Chondrocyte (in vitro differentiated cells): Measurements from ENCODE around the gene FAM168A. TPM values are rescaled to one million over a fixed set of nuclear protein-coding genes. Genes with fewer than 3 reads are reported as not detected.

Source experiments
- DNase-seq: peaks from one replicate; pipeline ENCODE4 v3.0.0; 2021; ENCODE audit warnings: mixed read lengths, low spot score
- H3K27ac Mint-ChIP-seq: one replicate; pipeline ENCODE4 v1.8.0; 2021; ENCODE audit warnings: mild to moderate bottlenecking, moderate library complexity, mixed read lengths; ENCODE audit not compliant: unreplicated experiment
- H3K27me3 Mint-ChIP-seq: 2 replicates; pipeline ENCODE4 v1.8.0; 2021; ENCODE audit warnings: low read depth, mixed read lengths
- H3K36me3 Mint-ChIP-seq: 2 replicates; pipeline ENCODE4 v1.8.0; 2021; ENCODE audit warnings: low read depth, mixed read lengths
- H3K4me1 Mint-ChIP-seq: 2 replicates; pipeline ENCODE4 v1.8.0; 2021; ENCODE audit warnings: low read depth, mild to moderate bottlenecking, mixed read lengths
- H3K4me3 Mint-ChIP-seq: one replicate; pipeline ENCODE4 v1.8.0; 2021; ENCODE audit warnings: mild to moderate bottlenecking, moderate library complexity, mixed read lengths; ENCODE audit not compliant: unreplicated experiment
- H3K9me3 Mint-ChIP-seq: 2 replicates; pipeline ENCODE4 v1.8.0; 2021; ENCODE audit warnings: low read depth, mixed read lengths
- CTCF ChIP-seq: fragments of 200-600 bp; sonication (generic); IDR thresholded peaks from 2 replicates; pipeline ENCODE4 v1.5.0; 2021; ENCODE audit warnings: antibody characterized with exemption, mild to moderate bottlenecking, moderate library complexity
- total RNA-seq: library from RNA; stranded (reverse); gene quantifications from 3 replicates; pipeline ENCODE4 v1.2.1, GENCODE V29; 2021

The FAM168A gene
- total RNA-seq, 1 donor from 2014 or later, result 53.7 TPM

DNA sequence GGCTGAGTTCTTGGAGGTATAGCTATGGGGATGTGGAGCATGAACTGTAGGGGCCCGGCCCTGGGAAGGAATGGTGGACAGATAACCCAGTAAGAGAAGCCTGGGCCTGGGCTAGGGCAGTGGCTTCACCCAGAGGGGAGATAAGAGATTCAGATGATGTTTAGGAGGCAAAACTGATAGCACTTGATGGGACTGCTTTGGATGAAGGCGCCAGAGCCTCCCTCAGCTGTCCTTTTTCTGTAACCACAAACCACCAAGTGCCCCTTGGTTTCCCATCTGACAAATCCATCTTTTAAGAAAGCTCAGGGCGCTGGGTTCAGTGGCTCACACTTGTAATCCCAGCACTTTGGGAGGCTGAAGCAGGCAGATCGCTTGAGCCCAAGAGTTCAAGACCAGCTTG, 198.3 kb downstream of the FAM168A start:
- Mint-ChIP-seq H3K4me3 (no peak overlapping the region), H3K27ac (no peak overlapping the region), H3K27me3 (no peaks in the 10 kb centered on the region), H3K4me1 (peaks cover 6% of the 10 kb centered on the region), H3K36me3 (no peaks in the 10 kb centered on the region), H3K9me3 (no peaks in the 10 kb centered on the region)
- no peak for TF ChIP-seq CTCF
- DNase-seq, result no peak

DNA sequence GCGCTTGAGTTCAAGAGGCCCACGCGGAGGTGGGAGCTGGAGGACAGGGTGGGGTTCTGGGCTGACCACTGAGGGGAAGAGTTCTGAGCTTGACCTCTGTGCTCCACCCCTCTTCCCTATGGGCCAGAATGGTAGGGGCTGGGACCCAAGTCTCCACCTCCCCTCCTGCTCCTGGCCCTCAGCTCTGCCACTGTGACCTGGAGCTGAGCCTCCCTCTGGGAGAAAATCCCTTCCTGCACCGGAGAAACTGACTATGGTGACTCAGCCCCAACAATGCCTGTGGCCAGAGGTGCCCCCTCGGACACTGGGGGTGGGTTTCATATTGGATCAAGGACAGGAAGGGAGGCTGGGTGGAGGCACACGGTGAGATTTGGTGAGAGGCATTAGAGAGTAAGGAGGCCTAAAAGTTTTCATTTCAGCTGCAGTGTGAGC, 198.7 kb downstream of the FAM168A start:
- TF ChIP-seq CTCF, result no peak
- no peak overlapping the region for H3K27ac Mint-ChIP-seq
- H3K4me3 Mint-ChIP-seq, result no peak overlapping the region
- peaks cover 6% of the 10 kb centered on the region for H3K4me1 Mint-ChIP-seq
- no peaks in the 10 kb centered on the region for H3K36me3 Mint-ChIP-seq
- H3K9me3 Mint-ChIP-seq, result no peaks in the 10 kb centered on the region
- DNase-seq, result no peak
- no peaks in the 10 kb centered on the region for H3K27me3 Mint-ChIP-seq

- DNase-seq, result no peak
- Mint-ChIP-seq H3K36me3 (no peaks in the 10 kb centered on the region), H3K4me1 (peaks cover 6% of the 10 kb centered on the region), H3K27ac (no peak overlapping the region), H3K4me3 (no peak overlapping the region), H3K27me3 (no peaks in the 10 kb centered on the region), H3K9me3 (no peaks in the 10 kb centered on the region)
- no peak for TF ChIP-seq CTCF
These were observed 199.2 kb downstream of the FAM168A start for GRCh38 chr11:73398721-73399120.

GRCh38 chr11:73398132-73398526, 199.8 kb downstream of the FAM168A start:
- H3K4me3 Mint-ChIP-seq, result no peak overlapping the region
- DNase-seq, result no peak
- H3K27me3 Mint-ChIP-seq, result no peaks in the 10 kb centered on the region
- no peak for TF ChIP-seq CTCF
- H3K27ac Mint-ChIP-seq, result no peak overlapping the region
- H3K9me3 Mint-ChIP-seq, result no peaks in the 10 kb centered on the region
- peaks cover 6% of the 10 kb centered on the region for H3K4me1 Mint-ChIP-seq
- no peaks in the 10 kb centered on the region for H3K36me3 Mint-ChIP-seq

GRCh38 chr11:73397468-73398131, 200.3 kb downstream of the FAM168A start:
- no peak for DNase-seq
- no peak for TF ChIP-seq CTCF
- H3K4me1 Mint-ChIP-seq, result peaks cover 6% of the 10 kb centered on the region
- no peak overlapping the region for H3K4me3 Mint-ChIP-seq
- no peaks in the 10 kb centered on the region for H3K27me3 Mint-ChIP-seq
- H3K36me3 Mint-ChIP-seq, result no peaks in the 10 kb centered on the region
- H3K27ac Mint-ChIP-seq, result no peak overlapping the region
- no peaks in the 10 kb centered on the region for H3K9me3 Mint-ChIP-seq
